ENCODE results near the gene EPHB2. TPM values are rescaled to one million over a fixed set of nuclear protein-coding genes. Genes with fewer than 3 reads are reported as not detected.

EPHB2 gene
- total RNA-seq, 1 donor from 2014 or later, result 3.9 TPM

DNA sequence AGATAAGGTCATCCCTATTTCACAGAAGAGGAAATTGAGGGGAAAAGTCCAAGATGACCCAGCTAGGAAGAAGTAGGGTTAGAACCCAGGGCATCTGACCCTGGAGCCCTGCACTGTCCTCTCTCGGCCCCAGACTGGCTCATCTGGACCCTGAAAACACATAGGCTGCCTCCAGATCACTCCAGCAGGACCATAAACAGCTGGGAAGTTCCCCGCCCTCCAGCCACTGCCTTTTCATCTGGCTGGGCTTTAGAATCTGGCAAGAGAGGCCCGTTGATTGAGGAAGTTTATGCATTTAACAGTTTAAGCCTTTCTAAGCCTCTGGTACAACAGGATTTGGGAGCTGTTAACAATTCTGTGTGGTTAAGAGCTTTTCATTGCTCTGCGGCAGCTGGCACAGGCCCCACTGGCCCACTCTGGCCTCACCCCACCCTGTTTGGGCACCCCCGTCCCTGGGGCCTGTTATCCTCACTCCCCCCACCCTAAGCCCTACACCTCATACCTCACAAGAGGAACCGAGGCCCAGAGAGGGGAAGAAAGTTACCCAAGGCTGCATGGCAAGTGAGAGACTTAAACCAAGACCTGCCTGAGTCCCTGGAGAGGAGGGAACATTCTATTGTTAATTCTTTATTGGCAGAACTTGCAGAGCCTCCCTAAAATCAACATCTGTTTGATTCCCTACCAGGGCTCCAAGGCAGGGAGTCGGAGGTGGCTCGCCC is 84.2 kb downstream of the EPHB2 start:
- intact Hi-C loops (cut with DNase I), result no loop called here
- DNase-seq (ENCODE audit: extremely low spot score in 2 of 2), result no peak
- Histone ChIP-seq H3K4me3 (no peak overlapping the region), H3K27me3 (no peaks in the 10 kb centered on the region), H3K4me1 (peaks cover 15% of the 10 kb centered on the region), H3K36me3 (no peaks in the 10 kb centered on the region), H3K27ac (peak overlapping the region; percentile 10), H3K9me3 (no peaks in the 10 kb centered on the region)
- TF ChIP-seq POLR2AphosphoS5 (IDR thresholded peaks at IDR 0.05; ENCODE audit: insufficient read depth in 1 of 2, low read depth in 1 of 2) (no peak), POLR2A (IDR thresholded peaks at IDR 0.05) (no peak)
- TF ChIP-seq, protein P1, sequence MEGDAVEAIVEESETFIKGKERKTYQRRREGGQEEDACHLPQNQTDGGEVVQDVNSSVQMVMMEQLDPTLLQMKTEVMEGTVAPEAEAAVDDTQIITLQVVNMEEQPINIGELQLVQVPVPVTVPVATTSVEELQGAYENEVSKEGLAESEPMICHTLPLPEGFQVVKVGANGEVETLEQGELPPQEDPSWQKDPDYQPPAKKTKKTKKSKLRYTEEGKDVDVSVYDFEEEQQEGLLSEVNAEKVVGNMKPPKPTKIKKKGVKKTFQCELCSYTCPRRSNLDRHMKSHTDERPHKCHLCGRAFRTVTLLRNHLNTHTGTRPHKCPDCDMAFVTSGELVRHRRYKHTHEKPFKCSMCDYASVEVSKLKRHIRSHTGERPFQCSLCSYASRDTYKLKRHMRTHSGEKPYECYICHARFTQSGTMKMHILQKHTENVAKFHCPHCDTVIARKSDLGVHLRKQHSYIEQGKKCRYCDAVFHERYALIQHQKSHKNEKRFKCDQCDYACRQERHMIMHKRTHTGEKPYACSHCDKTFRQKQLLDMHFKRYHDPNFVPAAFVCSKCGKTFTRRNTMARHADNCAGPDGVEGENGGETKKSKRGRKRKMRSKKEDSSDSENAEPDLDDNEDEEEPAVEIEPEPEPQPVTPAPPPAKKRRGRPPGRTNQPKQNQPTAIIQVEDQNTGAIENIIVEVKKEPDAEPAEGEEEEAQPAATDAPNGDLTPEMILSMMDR (IDR thresholded peaks at IDR 0.05), result no peak

DNA sequence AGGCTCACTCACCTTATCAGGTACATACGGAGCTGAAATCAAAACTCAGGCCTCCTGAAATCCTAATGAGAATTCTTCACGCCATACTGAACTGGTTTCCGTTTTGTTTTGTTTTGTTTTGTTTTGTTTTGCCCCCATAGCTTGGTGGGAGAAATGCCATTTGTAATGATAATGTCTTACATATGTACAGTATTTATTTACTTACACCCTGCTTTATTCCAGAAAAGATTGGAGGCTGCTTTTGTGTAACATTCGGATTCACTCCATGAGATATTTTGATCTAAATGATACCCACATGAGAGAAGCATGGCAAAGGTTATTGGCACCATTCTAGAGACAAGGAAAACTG is 84.7 kb downstream of the EPHB2 start:
- peaks cover 15% of the 10 kb centered on the region for H3K4me1 ChIP-seq
- TF ChIP-seq POLR2AphosphoS5 (IDR thresholded peaks at IDR 0.05; ENCODE audit: insufficient read depth in 1 of 2, low read depth in 1 of 2), result no peak
- TF ChIP-seq, protein P1 (IDR thresholded peaks at IDR 0.05), result no peak
- no peak for TF ChIP-seq POLR2A (IDR thresholded peaks at IDR 0.05)
- H3K9me3 ChIP-seq, result no peaks in the 10 kb centered on the region
- intact Hi-C loops (cut with DNase I), result no loop called here
- no peaks in the 10 kb centered on the region for H3K36me3 ChIP-seq
- no peak for DNase-seq (ENCODE audit: extremely low spot score in 2 of 2)
- H3K27ac ChIP-seq, result no peak overlapping the region
- H3K4me3 ChIP-seq, result no peak overlapping the region
- H3K27me3 ChIP-seq, result no peaks in the 10 kb centered on the region

DNA sequence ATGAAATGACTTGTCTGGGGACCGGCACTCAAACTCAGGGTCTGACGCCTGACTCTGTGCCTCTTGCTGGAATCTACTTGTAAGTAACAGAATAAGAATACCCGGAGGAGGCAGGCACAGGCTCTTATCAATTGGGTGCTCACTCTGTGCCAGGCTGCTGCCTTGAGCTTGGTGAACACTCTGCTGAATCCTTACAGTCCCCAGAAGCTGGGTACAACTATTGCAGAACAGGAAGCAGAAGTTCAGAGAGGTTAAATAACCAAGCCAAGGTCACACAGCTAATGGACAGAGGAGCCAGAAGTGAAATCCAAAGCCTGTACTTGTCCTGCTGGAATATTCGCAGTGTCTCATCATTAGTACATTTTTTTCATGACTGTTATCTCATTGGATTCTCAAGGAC is 86.0 kb downstream of the EPHB2 start:
- intact Hi-C loops (cut with DNase I), result no loop called here
- DNase-seq (ENCODE audit: extremely low spot score in 2 of 2), result no peak
- TF ChIP-seq POLR2AphosphoS5 (IDR thresholded peaks at IDR 0.05; ENCODE audit: insufficient read depth in 1 of 2, low read depth in 1 of 2) (no peak), POLR2A (IDR thresholded peaks at IDR 0.05) (no peak)
- TF ChIP-seq, protein P1 (IDR thresholded peaks at IDR 0.05), result no peak
- Histone ChIP-seq H3K27ac (no peak overlapping the region), H3K27me3 (no peaks in the 10 kb centered on the region), H3K4me1 (peaks cover 15% of the 10 kb centered on the region), H3K4me3 (no peak overlapping the region), H3K36me3 (no peaks in the 10 kb centered on the region), H3K9me3 (no peaks in the 10 kb centered on the region)

DNA sequence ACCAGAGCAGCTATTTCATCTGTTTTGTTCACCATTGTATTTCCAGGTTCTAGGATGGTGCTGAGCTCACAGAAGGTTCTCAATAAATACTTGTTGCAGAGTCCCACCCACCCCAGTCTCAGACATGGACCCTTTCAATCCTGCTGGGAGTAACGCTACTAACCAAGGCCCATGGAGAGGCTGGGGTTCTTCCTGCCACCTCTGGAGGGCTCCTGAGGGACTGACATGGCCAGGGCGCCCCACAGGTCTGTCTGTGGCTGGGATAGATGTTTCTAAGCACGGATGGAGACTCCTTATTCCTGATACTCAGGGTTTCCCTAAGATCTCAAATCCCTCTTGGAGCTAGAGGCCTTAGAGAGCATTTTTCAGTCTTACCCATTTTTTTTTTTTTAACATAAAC is 87.4 kb downstream of the EPHB2 start:
- Histone ChIP-seq H3K4me3 (no peak overlapping the region), H3K9me3 (no peaks in the 10 kb centered on the region), H3K27me3 (no peaks in the 10 kb centered on the region), H3K4me1 (peaks cover 15% of the 10 kb centered on the region), H3K27ac (no peak overlapping the region), H3K36me3 (no peaks in the 10 kb centered on the region)
- TF ChIP-seq POLR2AphosphoS5 (IDR thresholded peaks at IDR 0.05; ENCODE audit: insufficient read depth in 1 of 2, low read depth in 1 of 2) (no peak), POLR2A (IDR thresholded peaks at IDR 0.05) (no peak)
- TF ChIP-seq, protein P1 (IDR thresholded peaks at IDR 0.05), result no peak
- no peak for DNase-seq (ENCODE audit: extremely low spot score in 2 of 2)
- intact Hi-C loops (cut with DNase I), result no loop called here

DNA sequence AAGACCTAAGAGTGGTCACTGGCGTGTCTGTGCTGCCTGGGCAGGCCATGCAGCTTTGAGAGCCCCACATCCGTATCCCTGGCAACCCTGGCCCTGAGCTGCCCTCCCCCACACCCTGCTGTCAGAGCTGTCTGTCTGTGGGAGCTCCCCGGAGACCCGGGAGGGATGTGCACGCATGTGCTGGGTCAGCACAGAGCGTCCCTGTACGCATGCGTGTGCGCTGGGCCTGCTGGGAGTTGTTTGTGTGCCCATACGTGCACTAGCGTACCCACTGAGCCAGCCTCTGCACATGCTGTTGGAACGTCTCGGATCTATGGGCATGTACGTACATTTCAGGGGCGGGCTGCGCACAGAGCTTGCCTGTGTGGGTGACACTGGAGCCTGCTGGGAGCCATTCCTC is 89.3 kb downstream of the EPHB2 start:
- H3K4me1 ChIP-seq, result peaks cover 12% of the 10 kb centered on the region
- DNase-seq (ENCODE audit: extremely low spot score in 2 of 2), result no peak
- H3K27me3 ChIP-seq, result no peaks in the 10 kb centered on the region
- intact Hi-C loops (cut with DNase I), result no loop called here
- H3K9me3 ChIP-seq, result no peaks in the 10 kb centered on the region
- no peaks in the 10 kb centered on the region for H3K36me3 ChIP-seq
- H3K4me3 ChIP-seq, result no peak overlapping the region
- H3K27ac ChIP-seq, result no peak overlapping the region
- TF ChIP-seq, protein P1 (IDR thresholded peaks at IDR 0.05), result no peak
- no peak for TF ChIP-seq POLR2AphosphoS5 (IDR thresholded peaks at IDR 0.05; ENCODE audit: insufficient read depth in 1 of 2, low read depth in 1 of 2)
- no peak for TF ChIP-seq POLR2A (IDR thresholded peaks at IDR 0.05)

Measured in vagina (tissue), 2 donors.